Limb (tissue), 2 donors: ENCODE measurements around the gene SEMA5B.

Experiments
- DNase-seq, 2 donors: peaks; one replicate each; pipeline ENCODE4 v3.0.0-alpha.2; 2016; ENCODE audit errors: extremely low spot score in 2 of 2

Gene SEMA5B

DNA sequence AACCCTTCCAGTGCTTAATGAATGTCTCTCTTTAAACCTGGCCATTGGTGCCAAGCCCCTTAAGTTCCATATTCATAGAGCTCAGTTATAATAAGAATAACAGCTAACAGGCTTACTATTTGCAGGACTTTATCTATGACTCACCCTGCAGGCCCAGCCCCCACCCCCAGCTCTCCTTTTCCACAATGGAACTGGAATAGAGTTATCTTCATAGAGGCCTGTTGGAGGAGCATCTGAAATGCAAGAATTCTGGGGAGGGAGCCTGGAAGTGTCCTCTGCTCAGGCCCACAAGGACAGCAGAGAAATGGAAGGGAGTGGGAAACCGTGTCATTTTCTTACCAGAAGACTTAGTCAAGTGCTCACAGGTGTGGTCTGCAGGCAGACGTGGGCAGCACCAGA lies 52.8 kb downstream of the SEMA5B start:
- DNase-seq: peak in 1 of 2 donors; percentile 21

DNA sequence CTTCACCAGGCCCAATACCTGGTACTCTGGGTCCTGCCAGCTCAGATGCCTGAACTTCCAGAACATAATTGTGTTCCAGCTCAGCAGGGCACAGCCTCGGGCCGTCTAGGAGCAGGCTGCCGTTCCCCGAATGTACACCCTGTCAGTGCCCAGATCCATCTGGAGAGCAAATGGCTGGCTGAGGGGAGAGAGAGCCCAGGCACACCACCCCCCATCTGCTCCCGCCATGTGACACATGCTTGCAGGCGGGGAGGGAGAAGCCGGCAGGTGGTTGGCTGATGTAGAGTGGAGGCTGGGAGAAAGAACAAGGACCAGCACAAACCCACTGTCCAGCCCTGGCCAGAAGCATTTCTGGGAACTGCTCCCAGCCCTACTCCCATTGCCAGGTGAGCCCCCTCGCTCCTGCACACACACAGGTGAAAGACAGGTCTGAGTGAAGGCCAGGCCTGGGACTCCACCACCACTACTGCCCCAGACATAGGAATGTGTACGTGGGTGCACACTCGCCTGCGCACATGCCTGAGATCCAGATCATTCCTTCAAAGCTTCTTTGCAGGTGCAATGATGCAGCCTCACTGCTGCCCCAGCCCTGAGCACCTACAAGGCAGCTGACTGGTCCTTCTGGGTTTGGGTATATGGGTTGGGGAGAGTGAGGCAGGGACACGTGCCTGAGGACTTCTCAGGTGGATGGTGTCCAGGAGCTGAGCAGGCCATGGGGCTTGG lies 53.5 kb downstream of the SEMA5B start:
- DNase-seq: peak; percentile 43 to 64

DNA sequence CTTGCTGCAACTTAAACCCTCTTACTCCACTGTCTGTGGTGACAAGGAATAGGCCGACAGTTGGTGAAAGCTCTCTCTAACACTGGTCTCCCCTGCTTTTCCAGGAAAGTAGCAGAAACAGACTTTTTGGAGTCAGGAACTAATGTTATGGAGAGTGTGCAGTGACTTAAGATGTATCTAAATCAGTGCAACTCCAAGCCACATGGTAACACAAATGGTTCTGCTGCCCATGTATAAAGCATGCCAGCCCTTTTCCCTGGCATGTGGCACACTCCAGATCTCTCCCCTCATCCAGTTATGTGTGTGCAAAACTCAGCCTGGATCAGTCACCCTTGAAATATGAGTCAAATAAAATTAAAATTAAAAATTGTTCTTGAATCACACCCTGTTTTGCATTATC lies 55.4 kb downstream of the SEMA5B start:
- no peak for DNase-seq

DNA sequence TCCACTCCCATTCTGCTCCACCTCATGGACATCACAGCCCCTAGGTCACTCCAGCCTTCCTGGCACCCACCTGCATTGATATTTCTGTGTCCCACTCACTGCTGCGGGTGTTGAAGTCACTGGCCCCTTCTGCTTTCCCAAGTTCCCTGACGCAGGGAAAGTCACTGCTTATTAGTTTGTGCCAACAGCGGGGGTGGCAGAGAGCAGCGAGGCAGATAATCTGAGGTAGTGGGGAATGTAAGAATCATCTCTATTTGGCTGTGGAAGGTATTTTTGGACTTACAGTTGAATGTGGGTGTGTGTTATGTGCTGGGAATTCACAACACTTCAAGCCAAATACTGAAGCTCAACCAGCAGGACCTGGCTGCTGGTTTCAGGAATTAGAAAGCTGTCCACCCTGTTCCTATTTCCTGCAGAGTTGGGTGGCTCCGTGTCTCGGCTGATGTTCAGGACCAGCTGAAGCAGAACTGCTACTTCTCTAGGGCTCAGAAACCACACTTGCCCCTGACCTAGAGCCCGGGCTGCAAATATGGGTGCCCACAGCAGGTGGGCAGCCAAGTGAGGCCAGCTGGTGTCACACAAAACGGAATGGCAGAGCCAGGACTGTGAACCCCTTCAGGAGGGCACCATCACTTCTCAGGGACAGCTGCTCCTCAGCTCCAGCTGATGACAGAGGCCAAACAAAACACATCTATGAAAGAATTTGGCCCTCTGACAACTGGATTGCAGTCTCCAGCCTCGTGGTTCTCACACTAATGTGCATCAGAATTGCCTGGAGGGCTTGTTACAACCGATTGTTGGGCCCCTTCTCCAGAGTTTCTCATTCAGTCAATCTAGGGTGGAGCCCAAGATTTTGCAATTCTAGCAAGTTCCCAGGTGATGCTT lies 57.7 kb downstream of the SEMA5B start:
- peak in 1 of 2 donors; percentile 75 for DNase-seq

DNA sequence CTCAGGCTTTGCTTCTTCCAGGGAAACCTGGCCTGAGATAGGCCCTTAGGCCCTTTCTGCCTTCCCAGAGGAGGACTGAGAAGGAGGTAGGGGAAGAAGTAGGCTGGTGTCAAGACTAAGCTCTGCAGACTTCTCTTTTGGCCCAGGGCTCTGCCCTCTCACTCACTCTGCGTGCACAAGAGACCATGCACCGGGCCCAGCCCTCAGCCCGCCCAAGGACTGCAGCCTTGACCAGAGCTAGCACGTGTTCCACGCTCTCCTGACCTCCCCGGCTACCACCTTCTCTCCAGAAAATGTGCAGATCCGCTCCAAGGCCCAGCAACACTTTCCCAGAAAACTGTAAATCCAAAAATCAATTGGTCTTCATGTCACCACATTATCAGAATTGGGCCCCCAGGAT lies 59.8 kb downstream of the SEMA5B start:
- DNase-seq: no peak

DNA sequence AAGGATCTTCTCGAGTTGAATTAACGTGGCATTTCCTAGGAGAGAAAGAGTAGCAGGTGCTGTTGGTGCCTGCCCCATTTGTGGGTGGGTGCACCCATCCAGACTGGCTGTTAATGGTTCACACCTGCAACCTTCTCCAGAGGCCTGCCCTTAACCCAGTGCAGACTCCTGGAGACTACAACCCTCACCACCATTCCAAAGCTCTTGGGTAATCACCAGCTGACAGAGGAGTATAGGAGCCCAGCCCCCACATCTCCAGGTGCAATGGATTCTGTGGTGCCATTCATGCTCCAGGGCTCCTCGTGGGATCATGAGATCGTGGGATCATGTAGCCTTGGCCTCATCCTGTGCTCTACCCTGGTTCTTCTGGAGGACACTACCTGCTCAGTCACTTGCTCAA lies 60.2 kb downstream of the SEMA5B start:
- DNase-seq: no peak

DNA sequence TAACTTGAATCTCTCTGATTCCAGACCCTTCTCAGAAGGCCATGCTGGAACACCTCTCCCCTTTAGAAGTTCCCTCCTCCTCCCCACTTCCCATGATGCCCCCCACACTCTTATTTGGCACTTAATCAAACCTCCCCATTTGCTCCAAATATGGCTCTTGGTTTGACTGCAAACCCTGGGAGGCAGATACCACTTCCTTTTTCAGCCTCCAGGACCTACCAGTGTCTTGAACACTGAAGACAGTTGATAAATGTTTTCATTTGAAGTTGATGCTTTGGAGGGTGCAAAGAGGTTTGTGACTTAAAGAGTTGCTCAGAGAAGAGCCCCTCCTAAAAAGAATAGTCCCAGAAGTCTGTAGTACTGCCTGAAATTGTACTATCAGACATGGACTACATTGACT lies 61.5 kb downstream of the SEMA5B start:
- DNase-seq: no peak

DNA sequence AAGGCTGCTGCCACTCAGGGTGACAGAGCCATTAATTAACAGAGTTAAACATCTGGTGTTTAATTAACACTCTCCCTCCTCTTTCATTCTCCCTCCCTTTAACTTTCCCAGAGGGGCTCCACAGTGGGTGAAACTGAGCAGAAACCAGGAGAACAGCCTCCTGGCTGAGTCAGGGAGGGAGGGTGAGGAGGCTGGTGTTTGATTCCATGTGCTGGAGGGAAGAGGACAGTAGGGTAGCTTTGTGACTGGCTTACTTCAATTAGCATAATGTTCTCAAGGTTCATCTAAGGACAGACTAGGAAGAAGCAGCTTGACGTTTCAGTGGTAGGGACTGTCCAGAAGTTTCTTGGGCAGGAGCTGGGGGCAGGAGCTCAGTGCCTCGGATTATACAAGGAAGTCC lies 62.8 kb downstream of the SEMA5B start:
- DNase-seq: no peak

DNA sequence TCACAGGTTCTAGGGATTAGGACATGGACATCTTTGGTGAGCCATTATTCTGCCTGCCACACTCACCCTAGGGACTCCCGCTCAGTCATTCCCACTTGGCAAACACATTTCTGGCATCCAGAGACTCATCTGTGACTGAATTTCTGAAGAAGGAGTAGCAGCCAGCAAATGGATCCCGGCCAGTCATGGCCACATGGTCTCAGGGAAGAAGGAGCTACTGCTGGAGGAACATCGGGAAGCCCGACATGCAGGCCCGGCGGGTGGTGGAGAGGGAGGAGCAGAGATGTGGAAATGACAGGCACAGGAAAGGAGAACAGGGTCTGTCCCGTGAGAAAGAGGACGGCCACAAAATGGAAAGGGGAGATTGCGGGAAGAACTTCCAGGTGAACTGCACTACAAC lies 65.4 kb downstream of the SEMA5B start:
- no peak for DNase-seq

DNA sequence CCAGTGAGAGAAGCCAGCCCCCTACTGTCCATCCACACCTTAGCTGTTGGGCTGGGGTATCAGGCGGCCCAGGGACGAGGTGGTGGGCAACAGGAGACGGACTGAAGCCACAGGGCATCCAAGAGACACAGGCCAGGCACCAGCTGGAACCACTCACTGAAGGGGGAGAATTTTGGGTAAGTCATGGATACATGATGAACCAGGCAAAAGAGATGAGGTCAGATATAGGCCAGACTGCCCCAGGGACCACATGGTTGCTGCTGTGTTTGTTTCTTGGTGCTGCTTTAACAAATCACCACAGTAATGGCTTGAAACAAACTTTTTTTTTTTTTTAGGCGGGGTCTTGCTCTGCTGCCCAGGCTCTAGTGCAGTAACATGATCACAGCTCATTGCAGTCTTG lies 66.4 kb downstream of the SEMA5B start:
- no peak for DNase-seq

DNA sequence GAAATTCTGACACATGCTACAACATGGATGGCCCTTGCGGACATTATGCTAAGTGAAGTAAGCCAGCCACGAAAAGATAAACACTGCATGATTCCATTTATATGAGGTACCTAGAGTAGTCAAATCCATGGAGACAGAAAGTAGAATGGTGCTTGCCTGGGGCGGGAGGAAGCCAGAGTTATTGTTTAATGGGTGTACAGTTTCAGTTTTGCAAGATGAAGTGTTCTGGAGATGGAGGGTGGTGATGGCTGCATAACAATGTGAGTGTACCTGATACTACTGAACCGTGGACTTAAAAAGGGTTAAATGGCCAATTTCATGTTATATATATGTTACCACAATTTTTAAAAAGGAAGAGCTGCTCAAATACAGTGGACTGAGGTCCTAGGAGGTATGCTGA lies 66.9 kb downstream of the SEMA5B start:
- no peak for DNase-seq

DNA sequence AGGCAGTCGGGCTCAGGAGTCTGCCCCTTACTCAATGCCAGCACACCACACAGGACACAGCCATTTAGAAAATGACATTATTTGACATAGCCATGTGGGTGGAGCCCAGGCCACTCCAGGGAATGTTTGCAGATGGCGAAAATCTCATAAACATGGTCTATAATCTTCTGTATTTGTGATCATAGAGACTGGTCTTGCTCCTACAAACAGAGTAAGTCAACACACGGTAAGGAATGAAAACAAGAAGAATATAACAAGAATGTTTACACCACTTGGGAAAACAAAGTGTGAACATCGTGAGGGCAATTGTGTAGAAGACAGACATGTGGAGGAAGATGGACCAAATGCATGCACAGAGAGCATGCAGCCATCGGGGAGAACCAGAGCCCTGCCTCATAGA lies 68.2 kb downstream of the SEMA5B start:
- DNase-seq: no peak

DNA sequence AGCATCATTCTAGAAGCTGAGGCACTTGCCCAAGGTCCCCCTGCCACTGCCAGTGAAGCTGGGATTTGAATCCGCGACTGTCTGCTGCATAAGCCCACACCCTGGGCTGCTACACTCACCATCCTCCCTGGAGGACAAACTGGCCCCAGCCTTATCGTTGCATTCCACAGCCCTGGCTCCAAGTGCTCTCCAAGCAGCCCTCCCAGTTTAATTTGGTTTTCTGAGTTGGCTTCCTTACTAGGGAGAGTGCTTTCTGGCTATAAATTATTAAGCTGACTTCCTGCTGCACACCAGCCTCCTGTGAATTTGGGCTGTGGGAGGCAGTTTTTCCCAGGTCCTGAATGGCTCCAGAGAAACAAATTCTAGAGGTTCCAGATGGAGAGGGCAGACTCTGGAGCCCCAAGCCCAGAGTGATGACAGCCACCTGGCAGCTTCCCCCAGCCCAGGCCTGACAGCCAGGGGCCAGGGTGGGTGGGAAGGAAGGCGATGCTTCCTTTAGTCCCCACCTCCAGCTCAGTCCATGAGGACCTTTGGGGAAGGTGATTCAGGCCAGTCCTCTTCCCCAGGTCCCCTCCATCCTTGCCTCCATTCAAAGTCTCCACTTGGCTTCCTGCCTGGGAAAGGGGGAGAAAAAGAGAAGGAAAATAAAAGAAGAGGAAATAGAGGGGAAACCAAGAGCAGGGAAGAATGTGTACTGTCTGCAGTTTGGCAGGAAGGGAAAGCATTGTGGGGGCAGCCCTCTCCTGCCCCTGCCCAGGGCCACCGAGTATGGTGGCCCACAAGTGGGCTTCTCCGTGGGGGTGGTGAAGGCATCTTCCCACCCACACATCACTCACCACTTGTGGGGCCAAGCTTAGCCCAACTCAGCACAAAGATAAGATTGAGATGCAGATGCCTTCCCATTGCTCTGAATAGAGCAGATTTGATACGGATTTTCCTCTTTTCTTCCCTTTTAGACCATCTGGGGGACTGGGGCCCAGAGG lies 69.6 kb downstream of the SEMA5B start:
- DNase-seq: peak in 1 of 2 donors; percentile 36

DNA sequence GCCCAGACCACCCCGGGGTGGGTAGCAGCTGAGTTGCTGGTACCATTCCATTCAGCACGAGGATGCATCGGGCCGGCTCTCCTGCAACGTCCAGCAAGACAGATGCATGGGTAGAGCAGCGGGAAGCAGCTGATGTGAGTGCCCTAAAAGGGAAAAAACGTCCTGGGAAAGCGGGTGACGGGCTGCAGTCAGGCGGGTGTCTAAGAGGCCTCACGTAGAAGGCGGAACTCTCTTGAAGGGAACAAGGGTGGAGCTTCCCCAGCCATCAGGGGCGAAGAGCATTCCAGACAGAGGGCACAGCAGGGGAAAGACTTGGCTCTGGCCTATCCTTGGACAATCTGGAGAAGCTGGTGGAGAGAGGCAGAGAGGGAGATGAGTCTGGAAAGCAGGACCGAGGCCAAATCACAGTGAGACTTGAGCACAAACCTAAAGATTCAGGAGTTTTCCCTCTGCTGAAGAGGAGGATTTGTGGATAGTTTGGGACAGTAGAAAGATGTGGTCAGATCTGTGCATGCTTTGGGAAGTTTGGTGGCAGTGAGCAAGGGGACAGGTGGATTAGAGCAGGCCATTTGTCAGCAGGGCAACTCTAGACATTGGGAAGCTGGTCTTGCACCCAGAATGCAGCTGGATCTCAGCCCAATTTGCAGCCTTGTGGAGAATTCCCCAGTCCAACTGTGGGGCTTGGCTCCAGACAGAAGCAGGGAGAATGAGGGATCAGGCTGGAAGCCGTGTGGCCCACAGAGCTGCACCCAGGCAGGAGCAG lies 70.7 kb downstream of the SEMA5B start:
- DNase-seq: no peak

DNA sequence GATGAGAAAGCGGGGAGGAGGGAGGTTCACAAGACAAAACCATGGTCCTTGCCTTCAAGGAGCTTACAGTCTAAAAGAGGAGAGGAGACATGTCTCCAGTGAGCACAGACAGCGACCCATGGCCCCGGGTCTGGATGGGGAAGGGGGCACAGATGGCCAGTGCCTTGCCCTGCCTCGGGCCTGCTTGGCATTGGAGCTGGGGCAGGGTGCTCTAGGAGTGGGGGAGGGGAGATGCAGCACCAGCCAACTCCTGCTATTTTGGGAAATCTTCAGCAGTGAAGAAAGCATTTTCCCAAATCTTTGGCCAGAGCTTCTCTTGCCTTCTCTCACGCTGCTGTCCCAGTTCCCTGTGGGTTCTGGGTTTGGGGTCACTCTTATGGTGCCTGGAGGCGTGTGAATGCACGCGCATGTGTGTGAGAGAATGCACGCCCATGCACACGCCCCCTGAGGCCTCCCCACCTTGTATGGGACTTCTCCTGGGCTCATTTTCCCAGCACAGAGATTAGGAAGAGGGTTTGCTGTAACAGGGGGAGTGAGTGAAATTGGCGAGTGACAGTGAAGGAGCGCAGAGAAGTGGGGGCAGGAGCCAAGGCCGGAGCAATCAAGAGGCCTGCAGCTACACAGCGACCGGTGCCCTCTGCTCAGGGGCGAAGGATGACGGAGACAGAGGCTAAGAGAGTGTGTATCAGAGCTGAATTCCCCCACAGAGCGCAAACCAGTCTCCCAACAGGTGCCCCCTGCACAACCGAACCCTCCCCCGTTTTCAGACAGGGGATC lies 71.5 kb downstream of the SEMA5B start:
- no peak for DNase-seq

DNA sequence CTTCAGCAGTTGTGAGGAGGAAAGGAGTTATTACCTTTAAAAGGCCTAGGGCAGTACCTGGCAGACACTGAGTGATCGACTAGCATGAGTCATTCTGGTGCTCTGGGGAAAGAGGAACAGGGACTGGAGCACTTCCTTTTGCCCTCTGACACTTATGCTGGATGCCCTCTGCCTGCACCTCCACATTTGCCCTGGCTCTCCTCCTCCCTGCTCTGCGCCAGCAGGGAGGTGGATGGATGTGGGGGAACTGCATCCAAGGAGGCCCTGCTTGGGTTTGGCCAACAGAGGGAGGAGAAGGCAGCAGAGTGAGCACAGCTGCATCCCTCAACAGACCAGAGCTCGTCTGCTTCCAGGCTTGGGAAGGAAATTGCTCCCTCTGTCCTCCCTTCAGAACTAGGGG lies 75.0 kb downstream of the SEMA5B start:
- DNase-seq: no peak

DNA sequence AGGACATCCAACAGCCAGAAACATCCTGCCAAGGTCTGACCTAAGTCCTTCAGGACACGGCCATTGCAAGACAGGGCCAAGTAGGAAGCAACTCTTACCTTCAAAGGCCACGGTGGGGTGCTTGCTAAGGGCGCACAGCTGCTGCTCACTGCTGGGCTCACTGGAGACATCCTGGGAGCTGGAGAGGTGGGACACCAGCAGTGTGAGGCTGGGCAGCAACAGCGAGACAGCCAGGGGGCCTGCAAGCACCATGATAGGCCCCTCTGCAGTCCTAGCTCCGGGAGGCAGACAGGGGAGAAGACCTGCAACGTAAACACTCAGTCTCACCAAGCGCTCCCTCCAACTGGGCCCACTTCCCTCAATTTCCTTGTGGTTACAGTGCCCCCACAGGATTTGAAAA lies 79.2 kb downstream of the SEMA5B start:
- DNase-seq: no peak

DNA sequence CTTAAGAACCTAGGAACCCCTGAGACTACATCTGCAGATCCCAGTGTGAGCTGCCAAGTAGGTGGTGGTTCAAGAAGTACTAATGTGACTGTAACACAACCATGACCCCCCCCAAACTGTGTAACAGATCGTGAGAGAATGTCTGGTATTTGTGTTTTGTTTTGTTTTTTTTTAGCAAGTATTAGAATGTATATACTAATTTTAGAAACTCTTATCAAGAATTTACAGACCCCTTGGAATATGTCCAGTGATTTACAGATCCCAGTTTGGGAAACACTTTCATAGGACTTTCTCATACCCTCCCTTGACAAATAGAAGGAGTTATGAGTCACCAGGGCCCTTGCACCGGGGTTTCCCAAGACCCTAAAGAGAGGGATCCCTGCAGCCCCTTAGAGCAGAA lies 79.8 kb downstream of the SEMA5B start:
- DNase-seq: no peak

DNA sequence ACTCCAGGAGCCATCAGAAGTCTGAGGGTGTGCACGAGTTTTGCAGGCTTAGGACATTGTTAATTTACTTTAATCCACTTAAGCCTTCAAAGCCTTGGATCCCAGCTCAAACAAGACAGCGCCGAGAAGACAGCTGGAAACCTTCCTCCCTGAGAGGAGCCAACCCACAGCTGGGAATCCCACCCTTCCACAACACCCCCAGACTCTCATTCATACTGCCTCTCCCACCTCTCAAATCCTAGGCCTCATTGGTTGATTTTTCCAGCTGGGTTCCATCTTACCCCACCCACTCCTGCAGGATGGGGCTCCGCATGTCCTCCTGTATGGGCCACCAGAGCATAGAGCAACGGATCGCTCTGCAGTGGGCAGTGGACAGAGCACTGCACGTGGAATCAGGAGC lies 80.4 kb downstream of the SEMA5B start:
- no peak for DNase-seq

DNA sequence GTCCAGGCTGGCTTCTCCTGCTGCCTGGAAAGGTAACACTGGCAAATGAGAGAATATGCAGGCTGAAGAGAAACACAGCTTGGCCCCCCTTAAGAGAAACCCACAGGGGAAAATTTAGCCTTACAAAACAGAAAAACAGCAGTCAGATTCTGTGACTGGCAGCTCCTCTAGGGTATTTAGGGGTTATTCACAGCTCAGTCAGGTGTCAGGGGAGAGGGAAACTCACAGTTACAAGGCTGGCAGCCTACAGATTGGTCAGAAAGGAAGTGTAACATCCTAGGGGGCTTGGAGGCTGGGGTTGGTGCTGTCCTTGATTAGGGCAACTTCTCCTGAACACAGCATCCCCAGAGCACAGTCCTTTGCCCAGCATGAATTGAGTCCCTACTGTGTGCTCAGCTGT lies 81.4 kb downstream of the SEMA5B start:
- no peak for DNase-seq
